IMR-90 (cell line): Measurements from ENCODE around the gene CPO. TPM values are rescaled to one million over a fixed set of nuclear protein-coding genes. Genes with fewer than 3 reads are reported as not detected.

ENCODE experiments used
- ATAC-seq: fragments of 200-7000 bp; cut with Tn5 transposase; 2 replicates; pipeline ENCODE4 v1.9.1; 2020; ENCODE audit warnings: low read depth, mild to moderate bottlenecking, moderate library complexity
- BruUV-seq: library from RNA; stranded (reverse); fragments of 400-500 nt; replicated peaks from 2 replicates; lab custom pipeline; 2021; lab: Mats Ljungman, UMichigan
- CTCF ChIA-PET: fragments of 300-600 bp; formaldehyde crosslinking; extraction: SDS; loops from one replicate; lab custom pipeline; 2021; ENCODE audit warnings: antibody characterized with exemption; lab: Yijun Ruan, JAX
- POLR2A ChIA-PET: fragments of 300-600 bp; sonication (Branson Sonifier 250); formaldehyde crosslinking; loops from one replicate; lab custom pipeline; 2022; ENCODE audit warnings: antibody characterized with exemption; ENCODE audit not compliant: unreplicated experiment; lab: Charles Lee
- DNase-seq: peaks from one replicate; pipeline ENCODE4 v3.0.0; 2013
- H2AFZ ChIP-seq: replicated peaks from 2 replicates; pipeline ENCODE3; 2013; ENCODE audit warnings: low read length, mild to moderate bottlenecking; ENCODE audit not compliant: poor library complexity
- H2AK5ac ChIP-seq: 2 replicates; pipeline ENCODE4 v1.6.1; 2013; ENCODE audit warnings: low read depth, low read length, inconsistent platforms
- H2AK9ac ChIP-seq: replicated peaks from 2 replicates; pipeline ENCODE3; 2013; ENCODE audit warnings: mild to moderate bottlenecking, low read depth, low read length, moderate library complexity; ENCODE audit not compliant: poor library complexity
- H2BK120ac ChIP-seq: 2 replicates; pipeline ENCODE4 v1.6.1; 2013; ENCODE audit warnings: low read depth, low read length, inconsistent platforms
- H2BK15ac ChIP-seq: 3 replicates; pipeline ENCODE4 v1.6.1; 2013; ENCODE audit warnings: low read depth, low read length, inconsistent platforms
- H2BK20ac ChIP-seq: 2 replicates; pipeline ENCODE4 v1.6.1; 2013; ENCODE audit warnings: low read depth, mild to moderate bottlenecking, inconsistent platforms, low read length, moderate library complexity
- H2BK5ac ChIP-seq: 2 replicates; pipeline ENCODE4 v1.6.1; 2013; ENCODE audit warnings: mild to moderate bottlenecking, low read depth, low read length, inconsistent platforms; ENCODE audit not compliant: poor library complexity, severe bottlenecking
- H3K14ac ChIP-seq: replicated peaks from 2 replicates; pipeline ENCODE4 v1.6.1; 2013; ENCODE audit warnings: low read depth, low read length, inconsistent platforms
- H3K18ac ChIP-seq: 2 replicates; pipeline ENCODE4 v1.6.1; 2013; ENCODE audit warnings: low read depth, low read length, control low read depth
- H3K23ac ChIP-seq: 2 replicates; pipeline ENCODE4 v1.6.1; 2013; ENCODE audit warnings: low read depth, low read length, inconsistent platforms
- H3K27ac ChIP-seq: 2 replicates; pipeline ENCODE4 v1.5.1; 2013; ENCODE audit warnings: mild to moderate bottlenecking, control low read depth, low read length; ENCODE audit not compliant: insufficient read depth
- H3K27me3 ChIP-seq: 2 replicates; pipeline ENCODE4 v1.6.1; 2013; ENCODE audit warnings: low read length; ENCODE audit not compliant: control insufficient read depth, insufficient read depth
- H3K36me3 ChIP-seq: 2 replicates; pipeline ENCODE4 v1.6.1; 2013; ENCODE audit warnings: low read length, mixed read lengths; ENCODE audit not compliant: control insufficient read depth, insufficient read depth
- H3K4ac ChIP-seq: 2 replicates; pipeline ENCODE4 v1.6.1; 2013; ENCODE audit warnings: low read depth, low read length, inconsistent platforms
- H3K4me1 ChIP-seq: 2 replicates; pipeline ENCODE4 v1.6.1; 2013; ENCODE audit warnings: low read length, mixed read lengths; ENCODE audit not compliant: control insufficient read depth, insufficient read depth
- H3K4me2 ChIP-seq: 2 replicates; pipeline ENCODE4 v1.6.1; 2013; ENCODE audit warnings: low read depth, mild to moderate bottlenecking, control low read depth, low read length, moderate library complexity
- H3K4me3 ChIP-seq: 2 replicates; pipeline ENCODE4 v1.5.1; 2013; ENCODE audit warnings: low read depth, mild to moderate bottlenecking, control low read depth, low read length, moderate library complexity; ENCODE audit not compliant: insufficient read depth
- H3K56ac ChIP-seq: 2 replicates; pipeline ENCODE4 v1.6.1; 2013; ENCODE audit warnings: low read length, inconsistent platforms; ENCODE audit not compliant: insufficient read depth; ENCODE audit errors: extremely low read depth
- H3K79me1 ChIP-seq, 2 experiments: 2 replicates each; pipeline ENCODE4 v1.6.1; 2013; ENCODE audit warnings: low read length in 2 of 2, inconsistent platforms in 1 of 2, low read depth in 1 of 2
- H3K9ac ChIP-seq: 2 replicates; pipeline ENCODE4 v1.6.1; 2013; ENCODE audit warnings: low read depth, low read length, control low read depth
- H3K9me1 ChIP-seq: 2 replicates; pipeline ENCODE4 v1.6.1; 2013; ENCODE audit warnings: low read length, inconsistent platforms; ENCODE audit not compliant: insufficient read depth
- H3K9me3 ChIP-seq: 2 replicates; pipeline ENCODE4 v1.6.1; 2013; ENCODE audit warnings: low read length; ENCODE audit not compliant: control insufficient read depth, insufficient read depth
- H4K20me1 ChIP-seq: 2 replicates; pipeline ENCODE4 v1.6.1; 2013; ENCODE audit warnings: low read length, inconsistent platforms; ENCODE audit not compliant: insufficient read depth
- H4K5ac ChIP-seq: 2 replicates; pipeline ENCODE4 v1.6.1; 2013; ENCODE audit warnings: mild to moderate bottlenecking, low read depth, low read length, control low read depth
- H4K8ac ChIP-seq, 2 experiments: 2 replicates each; pipeline ENCODE4 v1.6.1; 2013; ENCODE audit warnings: low read depth in 2 of 2, low read length in 2 of 2, control low read depth in 1 of 2, inconsistent platforms in 1 of 2
- H4K91ac ChIP-seq: 2 replicates; pipeline ENCODE4 v1.6.1; 2013; ENCODE audit warnings: low read depth, low read length, inconsistent platforms; ENCODE audit not compliant: insufficient read depth
- BHLHE40 ChIP-seq: fragments of 150-350 bp; IDR thresholded peaks from 2 replicates; pipeline ENCODE4 v1.6.1; 2016; ENCODE audit warnings: mild to moderate bottlenecking, low read depth, low read length
- CEBPB ChIP-seq: IDR thresholded peaks from 2 replicates; pipeline ENCODE4 v1.6.1; 2012; ENCODE audit warnings: low read depth, low read length, improper control_type of control experiment
- CHD1 ChIP-seq: IDR thresholded peaks from 2 replicates; pipeline ENCODE4 v1.6.1; 2012; ENCODE audit warnings: low read depth, low read length, improper control_type of control experiment
- CTCF ChIP-seq: conservative IDR thresholded peaks from 2 replicates; pipeline ENCODE4 v1.5.1; 2012; ENCODE audit warnings: mild to moderate bottlenecking, low read depth, low read length, improper control_type of control experiment
- FOS ChIP-seq: fragments of 150-350 bp; IDR thresholded peaks from 2 replicates; pipeline ENCODE4 v1.6.1; 2016; ENCODE audit warnings: low read depth, low read length
- MAFK ChIP-seq: IDR thresholded peaks from 2 replicates; pipeline ENCODE4 v1.6.1; 2012; ENCODE audit warnings: low read depth, low read length, improper control_type of control experiment
- MAZ ChIP-seq: IDR thresholded peaks from 2 replicates; pipeline ENCODE4 v1.6.1; 2012; ENCODE audit warnings: low read depth, mild to moderate bottlenecking, low read length, improper control_type of control experiment, moderate library complexity, borderline replicate concordance
- MXI1 ChIP-seq: IDR thresholded peaks from 2 replicates; pipeline ENCODE4 v1.6.1; 2012; ENCODE audit warnings: low read depth, mild to moderate bottlenecking, low read length, moderate library complexity, borderline replicate concordance
- NFE2L2 ChIP-seq: fragments of 150-350 bp; IDR thresholded peaks from 2 replicates; pipeline ENCODE4 v1.6.1; 2016; ENCODE audit warnings: low read depth, mild to moderate bottlenecking, low read length
- POLR2A ChIP-seq: IDR thresholded peaks from 2 replicates; pipeline ENCODE4 v1.6.1; 2012; ENCODE audit warnings: mild to moderate bottlenecking, low read depth, low read length
- RAD21 ChIP-seq: IDR thresholded peaks from 2 replicates; pipeline ENCODE4 v1.6.1; 2012; ENCODE audit warnings: low read length, improper control_type of control experiment
- RCOR1 ChIP-seq: IDR thresholded peaks from 2 replicates; pipeline ENCODE4 v1.6.1; 2012; ENCODE audit warnings: mild to moderate bottlenecking, low read length, improper control_type of control experiment; ENCODE audit not compliant: insufficient replicate concordance
- RFX5 ChIP-seq: IDR thresholded peaks from 2 replicates; pipeline ENCODE4 v1.8.0; 2012; ENCODE audit warnings: low read depth, mild to moderate bottlenecking, low read length, moderate library complexity
- SMC3 ChIP-seq: fragments of 150-350 bp; IDR thresholded peaks from 2 replicates; pipeline ENCODE4 v1.6.1; 2016; ENCODE audit warnings: low read depth, mild to moderate bottlenecking, antibody characterized with exemption, low read length, moderate library complexity
- USF2 ChIP-seq: fragments of 150-350 bp; IDR thresholded peaks from 2 replicates; pipeline ENCODE4 v1.6.1; 2017; ENCODE audit warnings: mild to moderate bottlenecking, antibody characterized with exemption, low read length, low read depth
- WGBS, 2 experiments: methylation state at CpG; one replicate each; pipeline versions ENCODE4 v1.1.5 to v1.1.7; 2013; ENCODE audit warnings: missing lambda C conversion rate in 2 of 2; ENCODE audit not compliant: insufficient read length in 1 of 2; ENCODE audit errors: extremely low coverage in 2 of 2; 5-methylcytosine and 5-hydroxymethylcytosine counted together
- dilution Hi-C: fragments of 300-500 bp; cut with HindIII; formaldehyde crosslinking; loops from one replicate; pipeline ENCODE4 v1.14.3; 2018; ENCODE audit warnings: low sequenced_read_pairs; ENCODE audit not compliant: unreplicated experiment
- in situ Hi-C: fragments of 300-500 bp; cut with MboI; formaldehyde crosslinking; loops from 3 replicates; pipeline ENCODE4 v1.14.3; 2019; ENCODE audit warnings: low sequenced_read_pairs, inconsistent platforms, mixed read lengths
- intact Hi-C: fragments of 100-400 bp; cut with micrococcal nuclease; formaldehyde crosslinking; loops from 2 replicates; pipeline ENCODE4 v1.10.0; 2022
- polyA plus RNA-seq, 3 experiments: library from polyadenylated mRNA; depleted of rRNA; stranded (reverse); fragments of >200 nt; gene quantifications; 2 replicates each; pipeline ENCODE4 v1.2.3, GENCODE V29; 2012; ENCODE audit warnings: low replicate concordance in 1 of 3
- total RNA-seq: library from RNA; depleted of rRNA; stranded (reverse); fragments of >200 nt; gene quantifications from 2 replicates; pipeline ENCODE4 v1.2.3, GENCODE V29; 2012
- TF ChIP-seq, protein P1 (sequence below): fragments of 150-350 bp; IDR thresholded peaks from 2 replicates; pipeline ENCODE4 v1.6.1; 2016; ENCODE audit warnings: low read depth, mild to moderate bottlenecking, low read length, moderate library complexity, borderline replicate concordance

The CPO gene
- total and polyA plus RNA-seq, 2 of the 4 experiments (the other 2 are of a cell fraction), result not detected

DNA sequence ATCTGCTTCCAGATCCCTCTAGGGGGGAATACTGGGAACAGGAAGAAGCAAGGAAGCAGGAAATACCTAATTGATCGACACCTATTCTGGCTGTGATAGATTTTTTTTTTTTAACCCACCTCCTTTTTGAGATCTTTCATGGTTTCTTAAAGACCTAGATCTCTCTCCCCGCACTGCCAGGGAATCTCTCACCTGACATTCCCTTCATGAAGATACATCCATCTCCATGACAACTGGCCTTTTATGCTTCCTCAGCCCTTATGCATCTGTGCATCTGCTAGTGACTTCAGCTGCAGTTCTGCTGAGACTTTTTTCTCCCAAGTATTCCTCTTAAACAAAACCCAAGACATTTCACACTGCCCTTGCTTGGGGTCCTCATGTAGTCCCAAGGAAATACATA lies 21.1 kb upstream of the CPO start:
- no peak overlapping the region for H3K23ac ChIP-seq
- H3K9ac ChIP-seq, result no peak overlapping the region
- H3K4me2 ChIP-seq, result no peak overlapping the region
- H2AK5ac ChIP-seq, result no peak overlapping the region
- no peak for DNase-seq
- dilution Hi-C loops (no loop called here), in situ Hi-C loops (no loop called here), intact Hi-C loops (no loop called here)
- ATAC-seq, result no peak
- no peaks in the 10 kb centered on the region for H3K27me3 ChIP-seq
- no peak overlapping the region for H4K91ac ChIP-seq
- no peak overlapping the region for H4K5ac ChIP-seq
- H3K4me3 ChIP-seq, result no peak overlapping the region
- no peak overlapping the region for H3K56ac ChIP-seq
- H2BK5ac ChIP-seq, result no peak overlapping the region
- H3K4me1 ChIP-seq, result no peaks in the 10 kb centered on the region
- H4K20me1 ChIP-seq, result no peaks in the 10 kb centered on the region
- H2AFZ ChIP-seq, result no peak overlapping the region
- H3K4ac ChIP-seq, result no peak overlapping the region
- no peak overlapping the region for H3K27ac ChIP-seq
- no peak overlapping the region for H3K14ac ChIP-seq
- BruUV-seq, result no TSS peak
- H2AK9ac ChIP-seq, result no peak overlapping the region
- H2BK120ac ChIP-seq, result no peak overlapping the region
- H4K8ac ChIP-seq, result no peak overlapping the region
- no peaks in the 10 kb centered on the region for H3K79me1 ChIP-seq
- no CpG with 5 or more reads among the region's 2 CpGs for WGBS, 2 experiments
- H3K9me1 ChIP-seq, result no peaks in the 10 kb centered on the region
- no peaks in the 10 kb centered on the region for H3K9me3 ChIP-seq
- no peak overlapping the region for H2BK15ac ChIP-seq
- no peak overlapping the region for H2BK20ac ChIP-seq
- H3K36me3 ChIP-seq, result no peaks in the 10 kb centered on the region
- CTCF ChIA-PET, result no interaction called here
- POLR2A ChIA-PET, result no interaction called here
- H3K18ac ChIP-seq, result no peak overlapping the region
- TF ChIP-seq BHLHE40 (no peak), NFE2L2 (no peak), CEBPB (no peak), FOS (no peak), CHD1 (no peak), POLR2A (no peak), MXI1 (no peak), RAD21 (no peak), RFX5 (no peak), MAFK (no peak), SMC3 (no peak), MAZ (no peak), CTCF (no peak), RCOR1 (no peak), USF2 (no peak)
- TF ChIP-seq, protein P1, sequence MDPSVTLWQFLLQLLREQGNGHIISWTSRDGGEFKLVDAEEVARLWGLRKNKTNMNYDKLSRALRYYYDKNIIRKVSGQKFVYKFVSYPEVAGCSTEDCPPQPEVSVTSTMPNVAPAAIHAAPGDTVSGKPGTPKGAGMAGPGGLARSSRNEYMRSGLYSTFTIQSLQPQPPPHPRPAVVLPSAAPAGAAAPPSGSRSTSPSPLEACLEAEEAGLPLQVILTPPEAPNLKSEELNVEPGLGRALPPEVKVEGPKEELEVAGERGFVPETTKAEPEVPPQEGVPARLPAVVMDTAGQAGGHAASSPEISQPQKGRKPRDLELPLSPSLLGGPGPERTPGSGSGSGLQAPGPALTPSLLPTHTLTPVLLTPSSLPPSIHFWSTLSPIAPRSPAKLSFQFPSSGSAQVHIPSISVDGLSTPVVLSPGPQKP, result no peak
